Glomerular visceral epithelial cell (primary cell): ENCODE measurements around the gene C1orf53.
"Not testable (repeated sequence)": the region's sequence is repeated elsewhere in the genome, so short reads cannot be mapped to it uniquely, and the experiment has no call there.

Source experiments
- DNase-seq: peaks from one replicate; pipeline ENCODE4 v3.0.0-alpha.2; 2016; ENCODE audit errors: extremely low spot score

The C1orf53 gene

GRCh38 chr1:197902454-197903195 is at the start of gene C1orf53:
Gene C1orf53, plus strand, starts transcription at chr1:197902630. Its CDS starts 20 bp downstream, at chr1:197902650.
- peak; percentile 90 for DNase-seq

GRCh38 chr1:197855751-197856150 is 46.7 kb upstream of the C1orf53 start:
- DNase-seq, result not testable (repeated sequence)

GRCh38 chr1:197857477-197857876 is 45.0 kb upstream of the C1orf53 start:
- no peak for DNase-seq

GRCh38 chr1:197859024-197859423 is 43.4 kb upstream of the C1orf53 start:
- DNase-seq, result no peak

- DNase-seq, result no peak
Measured at GRCh38 chr1:197862221-197862620, 40.2 kb upstream of the C1orf53 start.

GRCh38 chr1:197862671-197863070 is 39.8 kb upstream of the C1orf53 start:
- peak; percentile 2 for DNase-seq

GRCh38 chr1:197865809-197866208 is 36.6 kb upstream of the C1orf53 start:
- no peak for DNase-seq

GRCh38 chr1:197868751-197869489 is 33.5 kb upstream of the C1orf53 start:
- DNase-seq, result peak; percentile 58

GRCh38 chr1:197869490-197870077 is 32.8 kb upstream of the C1orf53 start:
- DNase-seq, result no peak

- no peak for DNase-seq
Measured at GRCh38 chr1:197876894-197877293, 25.5 kb upstream of the C1orf53 start.

- not testable (repeated sequence) for DNase-seq
Measured at GRCh38 chr1:197880385-197880784, 22.0 kb upstream of the C1orf53 start.

- DNase-seq, result not testable (repeated sequence)
Measured at GRCh38 chr1:197882241-197882640, 20.2 kb upstream of the C1orf53 start.

GRCh38 chr1:197884173-197884572 is 18.3 kb upstream of the C1orf53 start:
- no peak for DNase-seq

GRCh38 chr1:197890936-197891335 is 11.5 kb upstream of the C1orf53 start:
- DNase-seq, result no peak

- no peak for DNase-seq
Measured at GRCh38 chr1:197892684-197893083, 9.7 kb upstream of the C1orf53 start.

GRCh38 chr1:197896301-197896700 is 6.1 kb upstream of the C1orf53 start:
- peak; percentile 59 for DNase-seq

- no peak for DNase-seq
Measured at GRCh38 chr1:197899037-197899436, 3.4 kb upstream of the C1orf53 start.

GRCh38 chr1:197902131-197902453 is 338 bp upstream of the C1orf53 start:
- DNase-seq, result no peak

- DNase-seq, result no peak
Measured at GRCh38 chr1:197903196-197903514, 725 bp downstream of the C1orf53 start.

GRCh38 chr1:197904126-197904787 is 1.8 kb downstream of the C1orf53 start:
- no peak for DNase-seq

- DNase-seq, result no peak
Measured at GRCh38 chr1:197905699-197906351, 3.4 kb downstream of the C1orf53 start.
